Astrocyte (in vitro differentiated cells and primary cell): ENCODE data around the gene GRAMD1B.

Experiments used
- EZH2 ChIP-seq: IDR thresholded peaks from 2 replicates; pipeline ENCODE4 v1.6.1; 2012; ENCODE audit warnings: mild to moderate bottlenecking, low read length, inconsistent platforms; ENCODE audit not compliant: insufficient read depth
- TF ChIP-seq, protein P1 (sequence below): IDR thresholded peaks from 2 replicates; pipeline ENCODE4 v1.5.1; 2011; ENCODE audit warnings: low read depth, mild to moderate bottlenecking, inconsistent platforms, low read length, moderate library complexity; ENCODE audit not compliant: insufficient read depth

DNA sequence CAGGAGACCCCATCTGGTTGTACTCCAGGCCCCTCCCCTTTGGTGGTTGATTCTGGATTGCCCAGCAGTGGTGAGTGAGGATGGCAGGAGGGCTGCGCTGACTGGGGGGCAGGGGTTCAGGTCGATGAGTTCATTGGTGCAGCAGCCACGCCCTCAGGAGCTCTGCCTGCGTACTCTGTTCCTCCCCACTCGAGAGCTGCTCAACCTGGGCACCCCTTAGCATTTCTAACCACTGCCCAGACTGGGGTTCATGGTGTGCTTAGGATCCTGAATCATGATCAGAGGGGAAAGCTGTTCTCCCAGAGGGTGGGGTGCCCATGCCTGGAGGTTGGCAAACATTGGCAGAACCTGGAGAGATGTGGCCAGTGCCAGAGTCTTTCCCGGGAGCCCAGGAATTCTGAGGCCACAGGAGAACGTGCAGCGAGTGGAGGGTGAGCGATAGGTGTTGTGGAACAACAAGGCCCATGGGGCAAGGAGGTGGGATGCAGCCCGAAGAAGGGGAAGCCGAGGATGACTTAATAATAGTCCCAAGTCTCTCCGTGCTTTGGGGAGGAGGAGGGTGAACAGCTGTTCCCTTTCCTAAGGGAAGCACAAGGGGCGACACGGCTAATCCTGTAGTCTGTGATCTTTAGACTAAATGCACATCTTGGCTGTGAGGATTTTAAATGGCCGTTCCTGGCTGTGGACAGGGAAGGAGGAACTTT is 148.9 kb downstream of the GRAMD1B start:
- TF ChIP-seq, protein P1, sequence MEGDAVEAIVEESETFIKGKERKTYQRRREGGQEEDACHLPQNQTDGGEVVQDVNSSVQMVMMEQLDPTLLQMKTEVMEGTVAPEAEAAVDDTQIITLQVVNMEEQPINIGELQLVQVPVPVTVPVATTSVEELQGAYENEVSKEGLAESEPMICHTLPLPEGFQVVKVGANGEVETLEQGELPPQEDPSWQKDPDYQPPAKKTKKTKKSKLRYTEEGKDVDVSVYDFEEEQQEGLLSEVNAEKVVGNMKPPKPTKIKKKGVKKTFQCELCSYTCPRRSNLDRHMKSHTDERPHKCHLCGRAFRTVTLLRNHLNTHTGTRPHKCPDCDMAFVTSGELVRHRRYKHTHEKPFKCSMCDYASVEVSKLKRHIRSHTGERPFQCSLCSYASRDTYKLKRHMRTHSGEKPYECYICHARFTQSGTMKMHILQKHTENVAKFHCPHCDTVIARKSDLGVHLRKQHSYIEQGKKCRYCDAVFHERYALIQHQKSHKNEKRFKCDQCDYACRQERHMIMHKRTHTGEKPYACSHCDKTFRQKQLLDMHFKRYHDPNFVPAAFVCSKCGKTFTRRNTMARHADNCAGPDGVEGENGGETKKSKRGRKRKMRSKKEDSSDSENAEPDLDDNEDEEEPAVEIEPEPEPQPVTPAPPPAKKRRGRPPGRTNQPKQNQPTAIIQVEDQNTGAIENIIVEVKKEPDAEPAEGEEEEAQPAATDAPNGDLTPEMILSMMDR = no peak
- no peak for TF ChIP-seq EZH2
